GM12878 (cell line): ENCODE results near the gene PLA2G4C.
A peak's percentile ranks its signal among the peaks of the same experiment; 100 is the strongest.

Experiments
- POLR2AphosphoS5 ChIP-seq: IDR thresholded peaks from 2 replicates; pipeline ENCODE4 v1.6.1; 2011; ENCODE audit warnings: mild to moderate bottlenecking, low read length, inconsistent platforms
- TAF1 ChIP-seq: IDR thresholded peaks from 2 replicates; pipeline ENCODE4 v1.6.1; 2011; ENCODE audit warnings: mild to moderate bottlenecking, low read depth, low read length, borderline replicate concordance
- ZZZ3 ChIP-seq: IDR thresholded peaks from 2 replicates; pipeline ENCODE4 v1.6.1; 2011; ENCODE audit warnings: low read depth; ENCODE audit not compliant: control insufficient read depth, insufficient read length

DNA sequence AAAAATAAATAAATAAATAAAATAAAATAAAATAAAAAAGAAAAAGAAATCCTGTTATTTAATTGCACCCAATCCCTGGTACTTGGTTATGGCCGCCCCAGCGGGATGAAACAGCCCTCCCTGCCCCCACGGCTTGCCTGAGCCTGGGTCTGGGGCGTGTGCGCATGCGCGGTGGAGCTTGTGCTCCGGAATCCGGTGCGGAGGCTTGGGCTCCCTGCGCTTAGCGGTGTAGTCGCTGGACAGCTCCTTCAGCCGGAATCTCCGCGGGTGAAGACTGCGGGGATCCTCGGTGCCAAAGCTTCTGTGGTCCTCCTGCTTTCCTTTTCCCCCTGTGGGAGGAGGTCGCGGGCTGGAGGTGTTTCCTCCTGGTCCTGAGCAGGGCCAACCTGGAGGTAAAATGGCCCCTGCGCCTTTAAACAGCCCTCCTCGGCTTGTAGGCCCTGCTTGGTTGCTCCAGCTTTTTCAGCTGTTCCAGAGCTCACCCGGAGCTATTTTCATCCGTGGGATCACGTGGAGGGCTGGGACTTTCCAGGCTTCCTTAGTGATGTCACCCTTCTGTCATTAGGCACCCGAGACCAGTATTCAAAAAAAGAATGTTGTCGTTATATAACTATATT, at the start of gene PLA2G4C:
- TF ChIP-seq ZZZ3 (no peak), TAF1 (no peak), POLR2AphosphoS5 (peak; percentile 58; the same call in 1 of the 2 replicates)
